ENCODE data around the gene ID3.
A peak's percentile ranks its signal among the peaks of the same experiment; 100 is the strongest.

ID3 gene

GRCh38 chr1:23525558-23526250 is 33.6 kb downstream of the ID3 start:
- peak; percentile 2 for DNase-seq

- peak; percentile 63 for DNase-seq
Observed at GRCh38 chr1:23524716-23525401, 34.4 kb downstream of the ID3 start.

GRCh38 chr1:23524163-23524562 is 35.1 kb downstream of the ID3 start:
- no peak for DNase-seq

GRCh38 chr1:23522244-23522982 is 36.9 kb downstream of the ID3 start:
- no peak for DNase-seq

- no peak for DNase-seq
Observed at GRCh38 chr1:23521588-23521987, 37.7 kb downstream of the ID3 start.

GRCh38 chr1:23517581-23517980 is 41.7 kb downstream of the ID3 start:
- no peak for DNase-seq

- no peak for DNase-seq
Observed at GRCh38 chr1:23515905-23516304, 43.4 kb downstream of the ID3 start.

- no peak for DNase-seq
Observed at GRCh38 chr1:23514111-23514679, 45.1 kb downstream of the ID3 start.

- no peak for DNase-seq
Observed at GRCh38 chr1:23509896-23510295, 49.4 kb downstream of the ID3 start.
